A549 (cell line): Measurements from ENCODE around the gene CLIP1.
"Not testable (repeated sequence)": the region's sequence is repeated elsewhere in the genome, so short reads cannot be mapped to it uniquely, and the experiment has no call there.

Source experiments
- CHD2 ChIP-seq: fragments of 150-350 bp; IDR thresholded peaks from 2 replicates; pipeline ENCODE4 v1.6.1; 2014; ENCODE audit warnings: low read length; ENCODE audit not compliant: partially characterized antibody
- CTCF ChIP-seq: fragments of >200 bp; sonication (Bioruptor Twin); formaldehyde crosslinking; IDR thresholded peaks from 3 replicates; pipeline ENCODE4 v1.5.1; 2016
- EP300 ChIP-seq, 2 experiments: fragments of >200 bp; sonication (Bioruptor Twin); formaldehyde crosslinking; IDR thresholded peaks; 2 replicates in 1 of 2; 3 replicates in 1 of 2; pipeline ENCODE4 v1.6.1; 2016 to 2017
- MAZ ChIP-seq: fragments of 150-350 bp; IDR thresholded peaks from 2 replicates; pipeline ENCODE4 v1.6.1; 2014; ENCODE audit warnings: antibody characterized with exemption, low read depth, low read length, borderline replicate concordance
- ZC3H11A ChIP-seq: fragments of 450-650 bp; IDR thresholded peaks from 2 replicates; pipeline ENCODE4 v1.6.1; 2014; ENCODE audit warnings: antibody characterized with exemption, mild to moderate bottlenecking

GRCh38 chr12:122258462-122258861 lies 164.0 kb downstream of the CLIP1 start:
- not testable (repeated sequence) for TF ChIP-seq CTCF; EP300 (IDR thresholded peaks at IDR 0.05); CHD2; MAZ; ZC3H11A
